Measurements from ENCODE around the gene TLR4.

TLR4 gene

GRCh38 chr9:117757561-117758190, 53.5 kb downstream of the TLR4 start:
- in situ Hi-C loops (cut with MboI; ENCODE audit: low pct_unique_long_range_greater_than_20kb, low sequenced_read_pairs, unreplicated experiment), result no loop called here
- DNase-seq (ENCODE audit: low spot score), result no peak
- TF ChIP-seq CTCF (IDR thresholded peaks at IDR 0.05; ENCODE audit: extremely low read depth, insufficient read depth, missing control alignments), result no peak

GRCh38 chr9:117763314-117763713, 59.1 kb downstream of the TLR4 start:
- DNase-seq (ENCODE audit: low spot score), result no peak

GRCh38 chr9:117768750-117769395, 64.7 kb downstream of the TLR4 start:
- no peak for TF ChIP-seq CTCF (IDR thresholded peaks at IDR 0.05; ENCODE audit: extremely low read depth, insufficient read depth, missing control alignments)
- in situ Hi-C loops (cut with MboI; ENCODE audit: low pct_unique_long_range_greater_than_20kb, low sequenced_read_pairs, unreplicated experiment), result no loop called here
- no peak for DNase-seq (ENCODE audit: low spot score)

More at GRCh38 chr9:117763314-117763713, 59.1 kb downstream of the TLR4 start:
- no peak for TF ChIP-seq CTCF (IDR thresholded peaks at IDR 0.05; ENCODE audit: extremely low read depth, insufficient read depth, missing control alignments)
- in situ Hi-C loops (cut with MboI; ENCODE audit: low pct_unique_long_range_greater_than_20kb, low sequenced_read_pairs, unreplicated experiment), result no loop called here

- no peak for TF ChIP-seq CTCF (IDR thresholded peaks at IDR 0.05; ENCODE audit: extremely low read depth, insufficient read depth, missing control alignments)
- DNase-seq (ENCODE audit: low spot score), result no peak
- in situ Hi-C loops (cut with MboI; ENCODE audit: low pct_unique_long_range_greater_than_20kb, low sequenced_read_pairs, unreplicated experiment), result no loop called here
Measured at GRCh38 chr9:117771136-117771535, 66.9 kb downstream of the TLR4 start.

- in situ Hi-C loops (cut with MboI; ENCODE audit: low pct_unique_long_range_greater_than_20kb, low sequenced_read_pairs, unreplicated experiment), result no loop called here
- no peak for DNase-seq (ENCODE audit: low spot score)
- no peak for TF ChIP-seq CTCF (IDR thresholded peaks at IDR 0.05; ENCODE audit: extremely low read depth, insufficient read depth, missing control alignments)
Measured at GRCh38 chr9:117772960-117773359, 68.8 kb downstream of the TLR4 start.
